K562 (cell line): ENCODE data around the gene PLEKHA7.

Source experiments
- JUN ChIP-seq, 2 experiments: sonication (generic) in 1 of 2; formaldehyde crosslinking in 1 of 2; IDR thresholded peaks; 2 replicates each; pipeline versions ENCODE4 v1.6.1 to v1.8.0; 2012 to 2022; ENCODE audit warnings: borderline replicate concordance in 2 of 2, mild to moderate bottlenecking in 2 of 2, improper control_type of control experiment in 1 of 2, low read depth in 1 of 2, low read length in 1 of 2, missing genetic modification reagents in 1 of 2
- MAFK ChIP-seq: IDR thresholded peaks from 2 replicates; pipeline ENCODE4 v1.6.1; 2011; ENCODE audit warnings: low read length, improper control_type of control experiment
- RBBP5 ChIP-seq: fragments of 200-600 bp; sonication (generic); IDR thresholded peaks from 2 replicates; pipeline ENCODE4 v1.6.1; 2012; ENCODE audit warnings: borderline replicate concordance, mild to moderate bottlenecking, low read length, control low read depth, inconsistent platforms; ENCODE audit not compliant: insufficient read depth, poor library complexity, severe bottlenecking
- RCOR1 ChIP-seq, 2 experiments: IDR thresholded peaks; 2 replicates each; pipeline ENCODE4 v1.6.1; 2012; ENCODE audit warnings: low read depth in 2 of 2, low read length in 2 of 2, borderline replicate concordance in 1 of 2, improper control_type of control experiment in 1 of 2
- SMAD1 ChIP-seq: fragments of 150-350 bp; IDR thresholded peaks from 2 replicates; pipeline ENCODE4 v1.6.1; 2014; ENCODE audit warnings: low read length, low read depth; ENCODE audit not compliant: partially characterized antibody
- TEAD2 ChIP-seq: fragments of 450-650 bp; IDR thresholded peaks from 2 replicates; pipeline ENCODE4 v1.6.1; 2016; ENCODE audit warnings: missing genetic modification characterization, control low read depth, missing compliant biosample characterization
- THRAP3 ChIP-seq: fragments of 450-650 bp; IDR thresholded peaks from 2 replicates; pipeline ENCODE4 v1.6.1; 2016; ENCODE audit warnings: mild to moderate bottlenecking, inconsistent platforms, borderline replicate concordance
- ZNF431 ChIP-seq: sonication (generic); formaldehyde crosslinking; IDR thresholded peaks from 2 replicates; pipeline ENCODE4 v1.8.0; 2022; ENCODE audit warnings: mild to moderate bottlenecking, missing genetic modification reagents
- ZNF668 ChIP-seq: fragments of 250-450 bp; sonication (Bioruptor Pico); IDR thresholded peaks from 2 replicates; pipeline ENCODE4 v1.8.0; 2022; ENCODE audit warnings: mild to moderate bottlenecking, inconsistent platforms
- TF ChIP-seq, protein P1 (sequence below), 3 experiments: IDR thresholded peaks in 2 of 3; conservative IDR thresholded peaks in 1 of 3; 2 replicates each; pipeline ENCODE4 v1.5.1; 2011 to 2012; ENCODE audit warnings: low read length in 3 of 3, mild to moderate bottlenecking in 3 of 3, control low read depth in 2 of 3, improper control_type of control experiment in 1 of 3, inconsistent platforms in 1 of 3, low read depth in 1 of 3, mixed read lengths in 1 of 3, moderate library complexity in 1 of 3; ENCODE audit not compliant: insufficient read depth in 2 of 3
- TF ChIP-seq, protein P2 (sequence below): sonication (generic); formaldehyde crosslinking; IDR thresholded peaks from 2 replicates; pipeline ENCODE4 v1.8.0; 2022; ENCODE audit warnings: mild to moderate bottlenecking, missing genetic modification reagents

DNA sequence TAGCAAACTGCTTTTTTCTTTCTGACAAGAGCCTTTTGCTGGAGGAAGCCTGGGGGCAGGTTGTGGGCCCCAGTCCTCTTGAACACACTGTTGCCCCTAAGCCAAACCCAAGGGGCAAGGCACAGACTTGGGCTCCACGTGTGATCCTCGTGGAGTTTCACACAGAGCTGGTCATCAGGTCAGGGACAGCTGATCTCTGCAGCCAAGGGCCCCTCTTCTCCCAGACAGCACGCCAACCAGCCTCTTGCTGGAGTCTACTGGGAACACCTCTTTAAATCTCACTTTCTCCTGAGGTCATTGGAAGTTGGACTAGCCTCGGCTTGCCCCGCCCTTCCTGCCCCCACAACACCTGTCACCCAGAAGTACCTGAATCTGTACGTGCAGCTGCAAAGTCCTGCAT is 235.9 kb downstream of the PLEKHA7 start:
- TF ChIP-seq ZNF431 (CRISPR knock-in tag), result no peak
- no peak for TF ChIP-seq THRAP3
- no peak for TF ChIP-seq RCOR1 (IDR thresholded peaks at IDR 0.05; ENCODE audit: borderline replicate concordance in 1 of 2, low read depth in 2 of 2, low read length in 2 of 2)
- TF ChIP-seq JUN (IDR thresholded peaks at IDR 0.05; ENCODE audit: borderline replicate concordance, low read depth, low read length), result no peak
- no peak for TF ChIP-seq JUN (CRISPR knock-in tag; IDR thresholded peaks at IDR 0.05; ENCODE audit: borderline replicate concordance)
- TF ChIP-seq, protein P1, sequence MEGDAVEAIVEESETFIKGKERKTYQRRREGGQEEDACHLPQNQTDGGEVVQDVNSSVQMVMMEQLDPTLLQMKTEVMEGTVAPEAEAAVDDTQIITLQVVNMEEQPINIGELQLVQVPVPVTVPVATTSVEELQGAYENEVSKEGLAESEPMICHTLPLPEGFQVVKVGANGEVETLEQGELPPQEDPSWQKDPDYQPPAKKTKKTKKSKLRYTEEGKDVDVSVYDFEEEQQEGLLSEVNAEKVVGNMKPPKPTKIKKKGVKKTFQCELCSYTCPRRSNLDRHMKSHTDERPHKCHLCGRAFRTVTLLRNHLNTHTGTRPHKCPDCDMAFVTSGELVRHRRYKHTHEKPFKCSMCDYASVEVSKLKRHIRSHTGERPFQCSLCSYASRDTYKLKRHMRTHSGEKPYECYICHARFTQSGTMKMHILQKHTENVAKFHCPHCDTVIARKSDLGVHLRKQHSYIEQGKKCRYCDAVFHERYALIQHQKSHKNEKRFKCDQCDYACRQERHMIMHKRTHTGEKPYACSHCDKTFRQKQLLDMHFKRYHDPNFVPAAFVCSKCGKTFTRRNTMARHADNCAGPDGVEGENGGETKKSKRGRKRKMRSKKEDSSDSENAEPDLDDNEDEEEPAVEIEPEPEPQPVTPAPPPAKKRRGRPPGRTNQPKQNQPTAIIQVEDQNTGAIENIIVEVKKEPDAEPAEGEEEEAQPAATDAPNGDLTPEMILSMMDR (IDR thresholded peaks at IDR 0.05 in 2 of 3, conservative IDR thresholded peaks at IDR 0.05 in 1 of 3; ENCODE audit: insufficient read depth in 2 of 3, low read depth in 1 of 3, low read length in 3 of 3), result no peak
- no peak for TF ChIP-seq ZNF668 (CRISPR knock-in tag)
- TF ChIP-seq TEAD2 (tag), result no peak
- TF ChIP-seq RBBP5, result no peak
- TF ChIP-seq SMAD1, result no peak
- TF ChIP-seq MAFK, result no peak
- TF ChIP-seq, protein P2, sequence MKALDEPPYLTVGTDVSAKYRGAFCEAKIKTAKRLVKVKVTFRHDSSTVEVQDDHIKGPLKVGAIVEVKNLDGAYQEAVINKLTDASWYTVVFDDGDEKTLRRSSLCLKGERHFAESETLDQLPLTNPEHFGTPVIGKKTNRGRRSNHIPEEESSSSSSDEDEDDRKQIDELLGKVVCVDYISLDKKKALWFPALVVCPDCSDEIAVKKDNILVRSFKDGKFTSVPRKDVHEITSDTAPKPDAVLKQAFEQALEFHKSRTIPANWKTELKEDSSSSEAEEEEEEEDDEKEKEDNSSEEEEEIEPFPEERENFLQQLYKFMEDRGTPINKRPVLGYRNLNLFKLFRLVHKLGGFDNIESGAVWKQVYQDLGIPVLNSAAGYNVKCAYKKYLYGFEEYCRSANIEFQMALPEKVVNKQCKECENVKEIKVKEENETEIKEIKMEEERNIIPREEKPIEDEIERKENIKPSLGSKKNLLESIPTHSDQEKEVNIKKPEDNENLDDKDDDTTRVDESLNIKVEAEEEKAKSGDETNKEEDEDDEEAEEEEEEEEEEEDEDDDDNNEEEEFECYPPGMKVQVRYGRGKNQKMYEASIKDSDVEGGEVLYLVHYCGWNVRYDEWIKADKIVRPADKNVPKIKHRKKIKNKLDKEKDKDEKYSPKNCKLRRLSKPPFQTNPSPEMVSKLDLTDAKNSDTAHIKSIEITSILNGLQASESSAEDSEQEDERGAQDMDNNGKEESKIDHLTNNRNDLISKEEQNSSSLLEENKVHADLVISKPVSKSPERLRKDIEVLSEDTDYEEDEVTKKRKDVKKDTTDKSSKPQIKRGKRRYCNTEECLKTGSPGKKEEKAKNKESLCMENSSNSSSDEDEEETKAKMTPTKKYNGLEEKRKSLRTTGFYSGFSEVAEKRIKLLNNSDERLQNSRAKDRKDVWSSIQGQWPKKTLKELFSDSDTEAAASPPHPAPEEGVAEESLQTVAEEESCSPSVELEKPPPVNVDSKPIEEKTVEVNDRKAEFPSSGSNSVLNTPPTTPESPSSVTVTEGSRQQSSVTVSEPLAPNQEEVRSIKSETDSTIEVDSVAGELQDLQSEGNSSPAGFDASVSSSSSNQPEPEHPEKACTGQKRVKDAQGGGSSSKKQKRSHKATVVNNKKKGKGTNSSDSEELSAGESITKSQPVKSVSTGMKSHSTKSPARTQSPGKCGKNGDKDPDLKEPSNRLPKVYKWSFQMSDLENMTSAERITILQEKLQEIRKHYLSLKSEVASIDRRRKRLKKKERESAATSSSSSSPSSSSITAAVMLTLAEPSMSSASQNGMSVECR, result no peak
